Measurements from ENCODE around the gene MSRB1.

GRCh38 chr16:1950559-1950958 is 7.6 kb upstream of the MSRB1 start:
- no peak for TF ChIP-seq TAF1 (IDR thresholded peaks at IDR 0.05; ENCODE audit: low read depth)
- no peak for TF ChIP-seq CTCF (IDR thresholded peaks at IDR 0.05; ENCODE audit: poor library complexity, severe bottlenecking)
- no peak for TF ChIP-seq EZH2 (IDR thresholded peaks at IDR 0.05; ENCODE audit: borderline replicate concordance, insufficient read depth, low read length, poor library complexity, severe bottlenecking)

Data from neural cell (in vitro differentiated cells).